ENCODE measurements around the gene PHLPP1.
"Not testable (repeated sequence)": the region's sequence is repeated elsewhere in the genome, so short reads cannot be mapped to it uniquely, and the experiment has no call there.

The PHLPP1 gene

GRCh38 chr18:62717925-62718800, 2.8 kb downstream of the PHLPP1 start:
- DNase-seq, result no peak

DNA sequence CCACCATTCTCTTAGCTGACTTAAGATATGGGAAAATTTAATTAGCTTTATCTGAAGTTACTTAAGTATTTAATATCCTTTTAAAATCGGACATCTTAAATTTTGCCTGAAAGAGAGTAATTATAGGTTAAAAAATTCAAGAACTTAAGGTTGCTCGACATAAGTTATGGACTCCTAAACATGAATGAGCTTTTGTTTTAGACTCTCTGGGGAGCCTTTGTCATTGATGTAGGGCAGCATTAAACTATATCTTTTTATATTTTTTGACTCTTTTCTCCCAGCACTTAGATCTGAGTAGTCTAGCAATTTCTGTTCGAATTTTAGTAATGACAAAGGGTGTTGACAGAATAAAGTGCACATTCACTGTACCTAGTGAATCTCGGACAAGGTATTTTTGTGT, 4.7 kb downstream of the PHLPP1 start:
- DNase-seq, result no peak

DNA sequence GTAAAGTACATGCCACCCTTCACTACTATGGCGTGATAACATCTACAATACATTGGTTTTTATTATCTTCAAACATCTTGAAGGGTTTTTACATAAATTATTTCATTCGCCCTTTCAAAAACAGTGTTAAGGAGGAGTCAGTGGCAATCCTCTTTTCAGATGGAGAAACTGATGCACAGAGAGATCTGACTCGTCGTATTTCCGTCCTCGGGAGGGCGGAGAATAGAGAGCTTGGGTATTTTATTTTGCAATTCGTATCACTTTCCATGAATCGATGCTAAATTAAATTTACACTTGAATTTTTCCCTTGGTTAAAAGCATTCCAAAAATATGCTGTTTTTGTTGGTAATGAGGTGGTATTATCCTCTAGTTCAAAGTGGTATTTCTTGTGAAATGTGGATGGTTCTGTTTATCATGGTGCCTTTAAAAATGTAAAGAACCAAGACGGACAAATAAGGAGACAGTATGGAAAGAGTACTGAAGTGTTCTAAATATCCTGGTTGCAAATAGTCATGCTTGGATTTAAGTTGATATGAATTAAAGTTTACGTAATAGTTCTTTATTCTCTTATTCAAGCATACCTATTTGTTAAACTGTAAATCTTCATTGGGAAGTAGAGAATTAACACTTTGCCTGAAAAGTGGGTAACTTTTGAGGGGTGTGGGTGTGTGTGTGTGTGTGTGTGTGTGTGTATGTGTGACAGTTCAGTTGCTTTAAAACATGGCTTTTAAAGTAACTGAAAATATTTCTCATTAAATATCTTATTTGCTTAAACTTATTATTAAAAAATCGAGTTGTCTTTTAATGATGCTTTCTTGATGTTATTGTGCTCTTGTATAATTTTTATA, 5.6 kb downstream of the PHLPP1 start:
- DNase-seq, result no peak

DNA sequence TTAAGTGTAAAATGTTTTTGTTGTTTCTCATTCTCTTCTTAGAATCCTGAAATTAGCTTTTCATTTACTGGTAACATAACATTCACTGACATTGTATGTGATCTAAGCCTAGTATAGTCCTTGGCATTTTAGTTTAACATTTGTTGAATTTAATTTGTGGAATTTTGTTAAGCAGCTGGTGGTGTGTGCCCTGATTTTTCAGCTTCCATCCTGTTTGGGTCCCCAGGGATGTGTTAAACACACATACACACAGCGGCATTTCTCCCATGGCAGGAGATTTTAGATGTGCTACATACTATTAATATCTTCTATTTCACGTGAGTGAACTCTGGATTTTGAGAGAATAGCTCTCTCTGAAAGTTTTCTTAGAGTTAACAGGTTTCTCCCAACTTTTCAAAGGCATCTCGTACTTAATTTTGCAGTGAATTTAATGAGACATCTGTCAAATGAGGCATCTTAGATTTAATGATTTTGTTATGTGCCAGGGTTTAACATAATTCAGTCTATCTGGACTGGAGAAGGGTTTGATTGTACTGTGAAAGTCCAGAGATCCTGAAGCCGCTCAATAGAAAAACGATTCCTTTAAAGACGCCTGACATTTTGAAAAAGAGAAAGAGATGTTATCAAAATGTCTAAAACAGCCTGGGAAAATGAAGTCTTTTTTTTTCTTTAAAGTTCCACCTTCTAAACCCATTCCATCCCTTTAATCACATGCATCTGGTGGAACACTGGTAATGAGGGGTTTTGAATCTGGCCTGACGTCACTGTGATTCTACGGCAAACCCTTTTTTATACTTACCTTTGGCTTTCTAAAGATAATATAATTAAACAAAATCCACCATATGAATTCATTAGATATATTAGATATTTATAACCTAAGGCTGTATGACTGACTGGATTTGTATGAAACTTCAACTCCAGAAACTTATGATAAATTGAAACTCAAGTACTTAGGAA, 6.8 kb downstream of the PHLPP1 start:
- DNase-seq, result no peak

- DNase-seq, result no peak
Measured at GRCh38 chr18:62723666-62724281, 8.4 kb downstream of the PHLPP1 start.

DNA sequence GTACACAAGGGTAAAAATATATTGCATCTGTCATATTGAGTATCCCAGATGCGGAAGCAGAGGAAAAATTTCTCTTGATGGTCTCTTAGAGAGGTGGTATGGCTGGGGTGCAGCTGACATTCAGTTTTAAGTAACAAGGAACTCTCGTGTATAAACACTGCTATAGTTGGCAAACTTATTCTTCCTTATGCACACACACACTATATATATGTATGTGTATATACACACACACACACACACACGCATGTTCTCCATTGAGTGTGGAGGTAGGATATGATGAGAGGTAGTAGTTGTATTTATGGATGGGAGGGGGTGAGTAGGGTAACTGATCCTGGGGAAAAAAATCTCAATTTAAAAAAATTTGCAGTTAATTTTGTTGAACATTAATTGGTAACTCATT, 10.6 kb downstream of the PHLPP1 start:
- DNase-seq, result no peak

DNA sequence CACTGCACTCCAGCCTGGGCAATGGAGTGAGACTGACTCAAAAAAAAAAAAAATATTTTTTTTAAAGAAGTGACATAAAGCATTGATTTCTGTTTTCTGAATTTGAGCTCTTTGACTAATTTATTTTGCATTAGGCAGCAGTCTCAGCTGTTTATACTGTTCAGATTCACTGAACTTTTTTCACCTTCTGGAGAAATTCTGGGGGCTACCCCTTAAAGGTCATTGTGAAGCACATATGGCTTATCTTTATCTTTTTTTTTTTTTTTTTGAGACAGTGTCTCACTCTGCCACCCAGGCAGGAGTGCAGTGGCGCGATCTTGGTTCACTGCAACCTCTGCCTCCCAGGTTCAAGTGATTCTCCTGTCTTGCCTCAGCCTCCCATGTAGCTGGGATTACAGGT, 12.9 kb downstream of the PHLPP1 start:
- no peak for DNase-seq

DNA sequence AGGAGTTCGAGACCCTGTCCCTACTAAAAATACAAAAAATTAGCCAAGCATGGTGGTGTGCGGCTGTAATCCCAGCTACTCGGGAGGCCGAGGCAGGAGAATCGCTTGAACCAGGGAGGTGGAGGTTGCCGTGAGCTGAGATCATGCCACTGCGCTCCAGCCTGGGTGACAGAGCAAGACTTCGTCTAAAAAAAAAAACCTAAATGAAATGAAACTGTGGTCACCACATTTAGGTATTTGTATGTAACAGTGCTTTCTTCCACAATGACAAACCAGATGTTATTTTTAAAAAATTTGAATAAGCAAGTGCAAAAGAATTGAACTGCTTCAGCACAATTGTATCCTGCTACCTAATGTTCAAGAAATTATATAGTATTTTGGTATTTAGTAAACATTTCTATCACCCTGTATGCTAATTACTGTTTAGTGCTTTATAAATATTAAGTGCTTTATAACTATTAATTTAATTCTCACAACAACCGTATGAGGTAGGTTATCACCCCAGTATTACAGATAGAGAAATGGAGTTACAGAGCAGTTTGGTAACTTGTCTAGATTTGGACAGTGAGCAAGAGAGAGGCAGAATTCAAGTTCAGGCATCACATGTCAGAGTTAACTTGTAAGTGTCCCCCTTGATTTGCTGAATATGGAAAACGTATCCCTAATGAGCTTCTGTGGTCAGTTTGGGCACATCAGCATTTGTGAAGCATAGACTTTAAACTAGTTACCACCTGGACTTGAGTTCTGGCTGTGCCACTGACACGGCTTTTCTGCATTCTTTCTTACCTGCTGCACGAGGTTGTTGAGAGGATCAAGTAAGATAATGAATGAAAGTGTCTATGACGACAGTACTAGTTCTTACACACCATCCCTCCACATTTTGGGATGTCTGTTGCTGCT, 14.4 kb downstream of the PHLPP1 start:
- DNase-seq, result no peak

- no peak for DNase-seq
Measured at GRCh38 chr18:62730941-62731340, 15.6 kb downstream of the PHLPP1 start.

DNA sequence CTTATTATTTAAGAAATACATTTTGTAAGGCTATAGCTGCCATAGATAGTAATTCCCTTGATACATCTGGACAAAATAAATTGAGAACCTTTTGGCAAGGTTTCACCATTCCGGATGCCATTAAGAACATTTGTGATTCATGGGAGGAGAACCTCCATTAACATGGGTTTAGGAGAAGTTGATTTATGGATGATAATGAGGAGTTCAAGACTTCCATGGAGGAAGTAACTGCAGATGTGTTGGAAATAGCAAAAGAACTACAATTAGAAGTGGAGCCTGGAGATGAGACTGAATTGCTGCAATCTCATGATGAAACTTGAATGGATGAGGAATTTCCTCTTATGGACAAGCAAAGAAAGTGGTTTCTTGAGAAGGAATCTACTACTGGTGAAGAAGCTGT, 17.3 kb downstream of the PHLPP1 start:
- DNase-seq, result no peak

- no peak for DNase-seq
Measured at GRCh38 chr18:62734290-62734689, 18.9 kb downstream of the PHLPP1 start.

DNA sequence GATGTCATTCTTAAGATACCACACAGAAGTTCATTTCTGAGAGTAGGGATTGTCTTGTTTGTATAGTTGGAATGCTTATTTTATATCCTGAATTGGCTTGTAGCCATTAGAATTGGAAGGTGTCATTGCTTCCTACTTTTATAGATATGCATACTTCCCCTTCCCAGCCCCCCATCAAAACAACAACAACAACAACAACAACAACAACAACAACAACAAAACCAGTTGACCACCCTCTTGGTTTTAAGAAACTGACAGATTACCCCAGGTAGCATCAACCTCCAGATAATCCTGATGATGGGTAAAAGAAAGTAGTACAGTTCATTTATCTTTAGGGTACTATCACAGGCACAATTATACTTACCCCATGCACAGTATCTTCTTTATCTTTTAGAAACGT, 20.0 kb downstream of the PHLPP1 start:
- no peak for DNase-seq

- DNase-seq, result no peak
Measured at GRCh38 chr18:62736077-62736855, 20.9 kb downstream of the PHLPP1 start.

DNA sequence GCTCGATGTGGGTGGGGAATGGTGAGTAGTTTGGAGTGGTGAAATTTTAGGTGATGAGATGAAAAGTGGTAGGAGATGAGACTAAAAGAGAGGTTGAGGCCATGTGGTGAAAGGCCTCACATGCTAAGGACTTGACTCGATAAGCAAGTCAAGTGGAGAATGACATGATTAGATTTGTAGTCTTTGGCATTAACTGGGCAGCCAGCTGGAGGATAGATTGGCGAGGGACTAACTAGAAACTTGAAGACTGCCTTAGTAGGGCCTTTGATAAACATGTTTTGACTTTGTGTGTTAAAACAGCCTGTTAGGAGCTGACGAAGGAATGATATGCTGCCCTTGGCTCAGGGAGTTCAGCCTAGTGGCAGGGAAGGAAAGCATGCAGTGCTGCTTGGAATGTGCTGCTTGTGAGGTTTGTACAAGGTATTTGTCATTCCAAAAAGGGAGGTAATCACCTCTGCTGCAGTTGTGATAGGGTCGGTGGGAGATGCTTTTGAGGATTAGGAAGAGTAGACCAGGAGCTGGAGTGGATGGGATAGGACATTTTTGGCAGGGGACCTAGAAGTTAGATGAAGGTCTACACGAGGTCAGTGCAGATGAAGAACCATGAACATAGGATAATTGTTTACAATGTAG, 22.0 kb downstream of the PHLPP1 start:
- no peak for DNase-seq

DNA sequence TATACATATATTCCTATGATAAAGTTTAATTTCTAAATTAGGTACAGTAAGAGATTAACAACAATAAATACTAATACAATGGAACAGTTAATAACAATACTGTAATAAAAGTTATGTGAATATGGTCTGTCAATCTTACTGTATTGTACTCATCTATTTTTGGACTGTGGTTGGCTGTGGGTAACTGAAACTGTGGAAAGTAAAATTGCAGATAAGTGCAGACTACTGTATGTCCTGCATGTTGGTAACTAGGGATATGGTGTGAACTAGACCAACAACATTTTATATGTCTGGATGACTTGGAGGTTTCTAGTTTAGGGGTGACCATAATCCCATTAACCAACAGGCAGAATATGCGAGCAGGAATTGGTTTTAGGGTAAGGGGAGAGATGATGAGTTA, 23.3 kb downstream of the PHLPP1 start:
- no peak for DNase-seq

- no peak for DNase-seq
Measured at GRCh38 chr18:62739911-62740310, 24.6 kb downstream of the PHLPP1 start.

- DNase-seq, result not testable (repeated sequence)
Measured at GRCh38 chr18:62740650-62741049, 25.3 kb downstream of the PHLPP1 start.

DNA sequence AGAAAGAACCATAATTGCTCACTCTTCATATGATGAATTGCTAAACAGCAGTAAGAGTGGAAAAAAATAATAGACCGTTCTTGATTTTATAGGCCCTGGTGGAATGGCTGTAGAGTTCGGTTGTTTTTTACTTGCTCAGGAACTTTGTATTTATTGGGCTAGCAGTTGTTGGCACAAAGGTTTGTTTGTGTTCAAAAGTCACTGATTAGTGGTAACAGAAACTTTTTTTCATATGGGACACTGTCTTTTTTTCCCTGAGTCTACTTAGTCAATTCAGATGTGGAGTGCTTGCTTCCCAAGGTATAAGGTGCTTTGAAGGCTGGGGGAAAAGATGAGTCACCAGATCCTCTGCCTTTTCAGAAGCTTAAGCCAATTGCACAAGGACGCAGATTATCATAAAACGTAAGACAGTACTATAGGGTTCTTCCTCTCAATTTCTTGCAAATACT, 25.8 kb downstream of the PHLPP1 start:
- DNase-seq, result no peak

GRCh38 chr18:62741584-62741983, 26.2 kb downstream of the PHLPP1 start:
- DNase-seq, result no peak
